Measurements from ENCODE around the gene C14orf132. TPM values are rescaled to one million over a fixed set of nuclear protein-coding genes. Genes with fewer than 3 reads are reported as not detected.

C14orf132 gene
- total RNA-seq, 4 donors from 2014 or later: 1.2 to 6.2 (median 4.5) TPM

GRCh38 chr14:96092936-96093335 lies 53.8 kb downstream of the C14orf132 start:
- no peak overlapping the region for H3K27ac ChIP-seq
- no peak overlapping the region for H3K4me3 ChIP-seq
- H3K9me3 ChIP-seq: no peaks in the 10 kb centered on the region
- TF ChIP-seq CTCF (IDR thresholded peaks at IDR 0.05) (no peak), POLR2A (IDR thresholded peaks at IDR 0.05) (no peak)
- no peaks in the 10 kb centered on the region for H3K36me3 ChIP-seq
- no peaks in the 10 kb centered on the region for H3K27me3 ChIP-seq
- peaks cover 0 to 13% (median 0%) of the 10 kb centered on the region in 4 donors for H3K4me1 ChIP-seq
- DNase-seq: peak in 1 of 3 donors; percentile 1

- DNase-seq: no peak
- no peaks in the 10 kb centered on the region for H3K27me3 ChIP-seq
- TF ChIP-seq CTCF (IDR thresholded peaks at IDR 0.05): no peak
- TF ChIP-seq POLR2A (IDR thresholded peaks at IDR 0.05): no peak
- no peaks in the 10 kb centered on the region for H3K9me3 ChIP-seq
- H3K4me1 ChIP-seq: peaks cover 0 to 13% (median 0%) of the 10 kb centered on the region in 4 donors
- no peak overlapping the region for H3K27ac ChIP-seq
- H3K36me3 ChIP-seq: no peaks in the 10 kb centered on the region
- no peak overlapping the region for H3K4me3 ChIP-seq
Measured at GRCh38 chr14:96094211-96094610, 55.0 kb downstream of the C14orf132 start.

GRCh38 chr14:96094656-96095055 lies 55.5 kb downstream of the C14orf132 start:
- Histone ChIP-seq H3K9me3 (no peaks in the 10 kb centered on the region), H3K27ac (no peak overlapping the region), H3K4me1 (peaks cover 0 to 13% (median 0%) of the 10 kb centered on the region in 4 donors), H3K36me3 (no peaks in the 10 kb centered on the region), H3K4me3 (no peak overlapping the region), H3K27me3 (no peaks in the 10 kb centered on the region)
- peak in 1 of 3 donors; percentile 22 for DNase-seq
- TF ChIP-seq POLR2A (IDR thresholded peaks at IDR 0.05) (no peak), CTCF (IDR thresholded peaks at IDR 0.05) (no peak)

GRCh38 chr14:96095058-96095457 lies 55.9 kb downstream of the C14orf132 start:
- H3K27me3 ChIP-seq: no peaks in the 10 kb centered on the region
- H3K4me1 ChIP-seq: peaks cover 0 to 13% (median 0%) of the 10 kb centered on the region in 4 donors
- H3K9me3 ChIP-seq: no peaks in the 10 kb centered on the region
- DNase-seq: peak in 1 of 3 donors; percentile 26
- TF ChIP-seq CTCF (IDR thresholded peaks at IDR 0.05) (no peak), POLR2A (IDR thresholded peaks at IDR 0.05) (no peak)
- H3K36me3 ChIP-seq: no peaks in the 10 kb centered on the region
- H3K27ac ChIP-seq: peak overlapping the region in 1 of 4 donors; percentile 48
- no peak overlapping the region for H3K4me3 ChIP-seq

- DNase-seq: peak in 2 of 3 donors; percentile 18 to 59
- Histone ChIP-seq H3K4me3 (no peak overlapping the region), H3K27me3 (no peaks in the 10 kb centered on the region), H3K36me3 (no peaks in the 10 kb centered on the region), H3K9me3 (no peaks in the 10 kb centered on the region), H3K27ac (peak overlapping the region in 2 of 4 donors; percentile 13 to 48), H3K4me1 (peaks cover 0 to 13% (median 0%) of the 10 kb centered on the region in 4 donors)
- no peak for TF ChIP-seq POLR2A (IDR thresholded peaks at IDR 0.05)
- no peak for TF ChIP-seq CTCF (IDR thresholded peaks at IDR 0.05)
Measured at GRCh38 chr14:96095581-96096476, 56.7 kb downstream of the C14orf132 start.

Data from Peyer's patch (tissue), 4 donors.